Brain microvascular endothelial cell (primary cell): ENCODE data around the gene ARHGAP6.

Experiments used
- DNase-seq: peaks from one replicate; pipeline ENCODE4 v3.0.0-alpha.2; 2020
- H3K27ac ChIP-seq: fragments of 250-450 bp; sonication (Bioruptor Pico); 2 replicates; pipeline ENCODE4 v1.5.1; 2020; ENCODE audit warnings: mild to moderate bottlenecking, moderate library complexity
- H3K27me3 ChIP-seq: fragments of 250-450 bp; sonication (Bioruptor Pico); replicated peaks from 2 replicates; pipeline ENCODE4 v1.5.1; 2020; ENCODE audit warnings: mild to moderate bottlenecking
- H3K36me3 ChIP-seq: fragments of 250-450 bp; sonication (Bioruptor Pico); replicated peaks from 2 replicates; pipeline ENCODE4 v1.5.1; 2020; ENCODE audit warnings: mild to moderate bottlenecking
- H3K4me3 ChIP-seq: 2 replicates; pipeline ENCODE4 v1.5.1; 2011; ENCODE audit warnings: low read depth, mild to moderate bottlenecking, control low read depth, low read length, moderate library complexity
- in situ Hi-C: cut with HindIII; loops from 2 replicates; pipeline ENCODE4 v1.10.0; 2017; ENCODE audit warnings: low sequenced_read_pairs, low pct_ligation_motif_present
- TF ChIP-seq, protein P1 (sequence below): IDR thresholded peaks from 2 replicates; pipeline ENCODE4 v1.5.1; 2011; ENCODE audit warnings: low read depth, mild to moderate bottlenecking, moderate library complexity, low read length, control low read depth, inconsistent platforms; ENCODE audit errors: missing control alignments

The ARHGAP6 gene

DNA sequence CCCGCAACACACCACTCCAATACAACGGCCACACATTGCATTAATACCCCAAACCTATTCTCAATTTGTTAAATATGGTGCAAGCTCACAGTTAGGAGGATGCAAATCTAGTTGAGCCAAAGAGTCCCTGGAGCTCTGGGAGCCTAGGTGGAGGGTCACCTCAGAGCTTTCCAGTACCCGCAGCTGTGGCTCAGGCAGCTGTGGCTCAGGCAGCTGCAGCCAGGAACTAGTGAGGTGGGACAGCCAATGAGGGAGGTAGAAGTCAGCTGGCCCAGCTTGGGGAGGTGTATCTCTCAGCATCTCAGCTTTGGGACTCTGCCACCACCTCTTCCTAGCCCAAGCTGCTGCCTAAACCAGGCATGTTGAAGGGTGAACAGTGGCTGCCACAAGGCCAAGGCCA is 36.7 kb upstream of the ARHGAP6 start:
- Histone ChIP-seq H3K36me3 (no peaks in the 10 kb centered on the region), H3K27me3 (no peaks in the 10 kb centered on the region), H3K27ac (no peak overlapping the region), H3K4me3 (no peak overlapping the region)
- in situ Hi-C loops, result no loop called here
- TF ChIP-seq, protein P1, sequence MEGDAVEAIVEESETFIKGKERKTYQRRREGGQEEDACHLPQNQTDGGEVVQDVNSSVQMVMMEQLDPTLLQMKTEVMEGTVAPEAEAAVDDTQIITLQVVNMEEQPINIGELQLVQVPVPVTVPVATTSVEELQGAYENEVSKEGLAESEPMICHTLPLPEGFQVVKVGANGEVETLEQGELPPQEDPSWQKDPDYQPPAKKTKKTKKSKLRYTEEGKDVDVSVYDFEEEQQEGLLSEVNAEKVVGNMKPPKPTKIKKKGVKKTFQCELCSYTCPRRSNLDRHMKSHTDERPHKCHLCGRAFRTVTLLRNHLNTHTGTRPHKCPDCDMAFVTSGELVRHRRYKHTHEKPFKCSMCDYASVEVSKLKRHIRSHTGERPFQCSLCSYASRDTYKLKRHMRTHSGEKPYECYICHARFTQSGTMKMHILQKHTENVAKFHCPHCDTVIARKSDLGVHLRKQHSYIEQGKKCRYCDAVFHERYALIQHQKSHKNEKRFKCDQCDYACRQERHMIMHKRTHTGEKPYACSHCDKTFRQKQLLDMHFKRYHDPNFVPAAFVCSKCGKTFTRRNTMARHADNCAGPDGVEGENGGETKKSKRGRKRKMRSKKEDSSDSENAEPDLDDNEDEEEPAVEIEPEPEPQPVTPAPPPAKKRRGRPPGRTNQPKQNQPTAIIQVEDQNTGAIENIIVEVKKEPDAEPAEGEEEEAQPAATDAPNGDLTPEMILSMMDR, result no peak
- no peak for DNase-seq

DNA sequence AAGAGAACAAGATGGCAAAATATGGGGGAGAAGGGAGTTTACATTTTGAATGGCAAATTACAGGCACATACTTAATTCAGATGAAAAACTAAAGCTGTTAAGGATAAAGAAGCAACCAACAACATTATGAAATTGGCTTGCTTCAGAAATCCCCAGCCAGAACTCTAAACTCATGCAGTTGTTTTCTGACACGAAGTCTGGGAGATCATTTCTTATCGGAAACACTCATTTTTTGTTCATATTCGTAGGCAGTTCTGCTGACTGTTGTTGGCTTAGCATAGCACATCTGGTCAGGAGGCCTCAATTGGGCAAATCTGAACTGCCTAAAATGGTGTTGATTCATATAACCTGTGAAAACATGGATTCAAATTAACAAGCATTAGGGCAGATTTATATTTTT is 33.0 kb upstream of the ARHGAP6 start:
- TF ChIP-seq, protein P1, result no peak
- H3K27me3 ChIP-seq, result no peaks in the 10 kb centered on the region
- H3K36me3 ChIP-seq, result no peaks in the 10 kb centered on the region
- H3K4me3 ChIP-seq, result no peak overlapping the region
- in situ Hi-C loops, result no loop called here
- DNase-seq, result no peak
- no peak overlapping the region for H3K27ac ChIP-seq

DNA sequence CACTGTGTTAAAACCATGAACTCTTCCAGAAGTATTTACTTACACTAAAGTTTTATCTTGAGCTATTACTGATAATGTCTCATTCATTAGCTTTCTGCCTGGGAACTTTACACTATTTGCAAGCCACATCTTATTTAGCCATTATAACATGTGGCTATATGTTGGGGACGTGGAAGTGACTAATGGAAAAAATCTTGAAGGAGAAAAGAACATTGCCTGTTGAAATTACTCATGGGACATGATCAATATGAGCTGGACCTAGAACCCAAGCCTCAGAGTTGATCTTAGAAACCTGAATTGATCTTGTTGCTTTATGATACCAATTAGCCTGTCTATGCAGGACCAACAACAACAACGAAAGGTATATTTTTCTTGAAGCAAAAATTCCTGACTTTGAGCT is 22.5 kb upstream of the ARHGAP6 start:
- no peak overlapping the region for H3K4me3 ChIP-seq
- in situ Hi-C loops, result no loop called here
- no peaks in the 10 kb centered on the region for H3K27me3 ChIP-seq
- no peak for DNase-seq
- no peak overlapping the region for H3K27ac ChIP-seq
- no peaks in the 10 kb centered on the region for H3K36me3 ChIP-seq
- TF ChIP-seq, protein P1, result no peak

DNA sequence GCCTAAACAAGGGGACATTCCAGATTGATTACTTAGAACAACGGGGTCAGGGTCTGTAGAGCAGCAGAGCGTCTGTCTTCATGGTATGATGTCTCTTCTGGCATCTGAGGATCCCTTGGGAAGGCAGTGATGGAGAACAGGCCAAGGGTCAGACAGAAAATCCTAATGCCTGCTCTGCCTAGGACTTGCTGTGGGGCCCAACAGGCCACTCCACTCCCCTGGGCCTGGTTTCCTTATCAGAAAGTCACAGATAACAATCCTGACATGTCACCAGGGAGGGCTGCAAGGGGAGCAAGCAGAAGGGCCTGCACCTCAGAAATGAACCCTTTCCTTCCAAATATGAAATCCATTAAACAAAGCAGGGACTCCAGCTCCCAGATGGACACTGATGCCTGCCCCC is 21.4 kb upstream of the ARHGAP6 start:
- H3K36me3 ChIP-seq, result no peaks in the 10 kb centered on the region
- TF ChIP-seq, protein P1, result no peak
- no peak for DNase-seq
- in situ Hi-C loops, result no loop called here
- H3K4me3 ChIP-seq, result no peak overlapping the region
- H3K27me3 ChIP-seq, result no peaks in the 10 kb centered on the region
- H3K27ac ChIP-seq, result no peak overlapping the region

DNA sequence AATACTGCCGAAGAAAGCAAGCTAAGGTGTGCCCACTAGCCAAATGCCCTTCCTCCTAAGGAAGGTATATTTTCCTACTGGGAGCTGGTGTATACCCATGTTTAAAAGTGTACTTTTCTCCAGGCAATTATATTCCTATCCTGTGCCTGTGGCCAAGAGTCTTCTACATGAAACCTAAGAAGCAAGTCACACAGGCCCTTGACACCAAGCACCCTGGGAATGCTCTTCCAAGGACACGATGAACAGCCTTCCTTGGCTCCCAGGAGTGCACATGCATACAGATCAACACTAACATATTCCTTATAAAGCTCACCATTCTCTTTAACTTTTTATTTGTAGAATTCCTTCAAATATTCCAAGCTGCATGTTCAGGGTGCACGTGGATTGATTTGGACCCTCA is 17.3 kb upstream of the ARHGAP6 start:
- DNase-seq, result no peak
- Histone ChIP-seq H3K27me3 (no peaks in the 10 kb centered on the region), H3K27ac (no peak overlapping the region), H3K4me3 (no peak overlapping the region), H3K36me3 (no peaks in the 10 kb centered on the region)
- TF ChIP-seq, protein P1, result no peak
- in situ Hi-C loops, result no loop called here

DNA sequence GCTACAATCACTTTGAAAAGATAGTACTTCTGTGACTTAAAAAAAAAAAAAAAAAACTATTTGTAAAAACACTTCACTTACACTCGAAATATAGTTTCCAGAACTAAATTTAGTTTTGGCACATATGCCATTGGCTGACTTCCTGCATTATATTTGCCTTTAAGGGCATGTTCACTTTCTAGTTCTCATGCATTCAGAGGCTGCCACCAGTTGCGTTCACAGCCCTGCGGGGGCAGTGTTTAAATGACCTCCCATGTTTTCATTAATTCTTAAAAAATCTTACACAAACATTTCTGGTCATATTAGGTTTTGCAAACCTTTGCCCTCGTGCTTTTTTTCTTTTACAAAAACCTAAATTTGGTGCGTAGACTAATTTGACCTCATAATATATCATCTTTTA is 12.4 kb upstream of the ARHGAP6 start:
- DNase-seq, result no peak
- no peak overlapping the region for H3K27ac ChIP-seq
- TF ChIP-seq, protein P1, result peak; percentile 67
- no peaks in the 10 kb centered on the region for H3K27me3 ChIP-seq
- H3K4me3 ChIP-seq, result no peak overlapping the region
- H3K36me3 ChIP-seq, result no peaks in the 10 kb centered on the region
- in situ Hi-C loops, result no loop called here
